T-helper 1 cell (primary cell): ENCODE data around the gene MMADHC.

Source experiments
- DNase-seq, 5 donors: peaks; one replicate each; pipeline ENCODE4 v3.0.0-alpha.2; 2012 to 2020

Gene MMADHC

GRCh38 chr2:149552830-149553229 lies 34.7 kb downstream of the MMADHC start:
- no peak for DNase-seq

GRCh38 chr2:149552226-149552625 lies 35.3 kb downstream of the MMADHC start:
- no peak for DNase-seq

GRCh38 chr2:149544692-149545091 lies 42.9 kb downstream of the MMADHC start:
- peak in 1 of 5 donors; percentile 8 for DNase-seq

GRCh38 chr2:149543845-149544244 lies 43.7 kb downstream of the MMADHC start:
- no peak for DNase-seq

- DNase-seq = no peak
Measured at GRCh38 chr2:149540138-149540537, 47.4 kb downstream of the MMADHC start.

GRCh38 chr2:149538138-149538833 lies 49.3 kb downstream of the MMADHC start:
- DNase-seq = no peak

GRCh38 chr2:149537092-149537726 lies 50.4 kb downstream of the MMADHC start:
- DNase-seq = peak in 1 of 5 donors; percentile 53

- DNase-seq = no peak
Measured at GRCh38 chr2:149536649-149537048, 50.9 kb downstream of the MMADHC start.

GRCh38 chr2:149534674-149535073 lies 52.9 kb downstream of the MMADHC start:
- no peak for DNase-seq

- no peak for DNase-seq
Measured at GRCh38 chr2:149528983-149529382, 58.6 kb downstream of the MMADHC start.

- DNase-seq = no peak
Measured at GRCh38 chr2:149527998-149528755, 59.4 kb downstream of the MMADHC start.

- no peak for DNase-seq
Measured at GRCh38 chr2:149526689-149527088, 60.9 kb downstream of the MMADHC start.

GRCh38 chr2:149525323-149525722 lies 62.3 kb downstream of the MMADHC start:
- DNase-seq = no peak
